NCI-H526 (cell line): Measurements from ENCODE around the gene MTHFSD.

ENCODE experiments used
- DNase-seq, 2 experiments: peaks; one replicate each; lab custom pipeline; 2025; lab: John Stamatoyannopoulos, UW

Gene MTHFSD

DNA sequence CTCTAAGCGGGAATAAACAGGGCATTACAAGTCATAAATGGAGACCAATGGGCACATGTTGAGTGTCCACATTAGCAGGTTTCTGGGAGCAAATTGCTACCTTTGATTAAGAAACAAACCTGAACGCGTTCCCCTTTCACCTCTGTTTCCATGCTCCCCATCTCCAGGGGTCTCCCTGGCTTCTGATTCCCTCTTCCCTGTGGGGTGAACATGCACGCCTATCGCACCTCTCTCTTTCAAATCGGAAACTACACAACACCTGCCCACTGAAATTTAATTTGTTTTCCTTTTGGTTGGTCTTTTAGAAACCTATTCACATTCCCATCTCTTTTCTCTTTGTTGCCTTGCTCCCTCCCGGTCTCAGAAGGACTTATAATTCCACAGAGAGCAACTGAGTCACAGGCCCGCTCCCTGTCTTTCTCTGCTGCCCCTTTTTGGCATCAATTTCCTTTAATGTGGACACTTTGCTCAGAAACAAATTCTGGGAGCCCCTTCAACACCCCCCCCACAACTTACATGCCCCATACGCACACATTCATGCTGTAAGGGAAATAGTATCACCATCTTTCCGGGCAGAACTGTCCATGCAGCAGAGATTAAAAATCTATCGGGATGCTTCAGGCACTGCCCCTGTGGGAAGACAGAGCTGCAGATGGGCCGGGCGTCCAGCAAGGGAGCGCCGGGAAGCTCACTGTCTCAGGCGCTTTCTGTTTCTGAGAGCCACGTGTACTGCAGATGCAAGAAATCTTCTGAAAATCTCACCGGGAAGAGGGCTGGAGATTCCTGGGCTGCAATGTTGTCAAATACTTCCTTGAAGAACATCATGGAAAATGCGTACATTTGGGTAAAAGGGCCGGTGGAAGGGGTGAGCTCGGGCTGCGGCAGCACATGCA lies 51.9 kb downstream of the MTHFSD start:
- no peak for DNase-seq

DNA sequence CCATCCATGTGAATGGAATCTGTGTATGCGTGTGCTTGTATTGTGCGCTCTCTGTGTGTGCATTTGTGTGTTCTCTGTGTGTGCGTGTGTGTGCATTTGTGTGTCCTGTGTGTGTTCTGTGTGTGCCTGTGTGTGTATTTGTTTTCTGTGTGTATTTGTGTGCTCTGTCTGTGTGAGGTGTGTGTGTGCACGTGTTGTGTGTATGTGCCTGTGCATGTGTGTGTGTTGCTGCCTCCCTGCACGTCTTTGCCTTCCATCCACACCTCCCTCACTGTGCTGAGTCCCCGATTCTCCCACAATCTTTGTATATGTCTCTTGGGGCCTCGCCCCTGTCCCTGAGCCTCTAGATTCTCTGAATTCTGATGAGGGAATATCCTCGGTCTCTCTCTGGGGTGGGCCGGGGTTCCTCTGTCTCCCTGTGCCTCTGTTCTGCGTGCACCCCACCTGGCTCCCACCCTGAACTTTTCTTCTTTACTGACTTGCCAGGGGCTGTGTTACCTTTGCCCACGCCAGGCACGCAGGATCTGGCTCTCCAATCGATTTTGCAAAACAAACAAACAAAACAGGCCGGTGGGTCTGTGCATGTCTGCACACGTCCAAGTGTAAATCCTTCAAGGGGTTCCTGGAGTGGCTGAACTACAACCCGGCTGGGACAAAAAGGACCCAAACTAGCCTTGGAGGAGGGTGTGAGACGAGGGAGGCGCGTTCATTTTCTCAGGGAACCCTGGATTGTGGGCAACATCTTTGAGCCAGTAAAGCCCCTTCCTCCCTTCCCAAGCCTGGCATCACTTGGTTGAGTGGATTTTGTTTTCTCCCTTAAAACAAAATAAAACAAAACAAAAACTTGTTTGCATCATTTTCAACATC lies 52.8 kb downstream of the MTHFSD start:
- DNase-seq, result peak; percentile 10 to 25

DNA sequence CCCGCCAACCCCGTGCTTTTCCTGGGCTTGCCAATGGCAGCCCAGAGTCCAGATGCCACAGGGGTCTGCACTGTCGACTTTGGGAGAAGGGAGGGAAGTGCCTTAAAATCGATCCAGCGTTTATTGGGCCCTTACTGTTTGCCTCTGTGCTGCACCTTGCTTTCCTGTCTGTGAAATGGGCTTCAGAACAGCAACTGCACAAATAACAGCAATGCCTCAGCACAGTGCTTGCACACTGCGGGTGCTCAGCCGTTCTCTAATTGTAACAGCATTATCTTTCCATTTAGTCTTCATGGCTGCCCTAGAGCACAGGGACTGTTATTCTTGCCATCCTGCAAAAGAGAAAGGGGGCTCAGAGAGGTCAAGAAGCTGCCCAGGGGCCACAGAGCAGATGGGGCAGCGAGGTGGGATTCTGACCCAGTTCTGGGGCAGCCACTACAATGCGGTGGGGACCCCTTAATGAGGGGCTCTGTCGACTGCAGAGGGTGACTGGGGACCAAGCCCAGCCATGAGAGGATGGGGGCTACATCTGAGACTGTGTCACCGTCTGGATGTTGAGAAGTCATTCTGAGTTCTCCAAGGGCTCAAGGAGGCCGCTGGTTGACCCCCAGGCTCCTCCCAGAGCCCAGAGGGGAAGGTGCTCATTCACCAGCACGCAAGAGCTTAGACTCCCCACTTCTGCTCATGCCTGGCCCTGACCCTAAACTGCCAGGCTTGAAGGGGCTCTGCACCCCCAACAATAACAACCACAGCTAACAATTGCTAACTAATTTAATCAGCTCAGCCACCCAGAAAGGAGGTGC lies 54.1 kb downstream of the MTHFSD start:
- no peak for DNase-seq

DNA sequence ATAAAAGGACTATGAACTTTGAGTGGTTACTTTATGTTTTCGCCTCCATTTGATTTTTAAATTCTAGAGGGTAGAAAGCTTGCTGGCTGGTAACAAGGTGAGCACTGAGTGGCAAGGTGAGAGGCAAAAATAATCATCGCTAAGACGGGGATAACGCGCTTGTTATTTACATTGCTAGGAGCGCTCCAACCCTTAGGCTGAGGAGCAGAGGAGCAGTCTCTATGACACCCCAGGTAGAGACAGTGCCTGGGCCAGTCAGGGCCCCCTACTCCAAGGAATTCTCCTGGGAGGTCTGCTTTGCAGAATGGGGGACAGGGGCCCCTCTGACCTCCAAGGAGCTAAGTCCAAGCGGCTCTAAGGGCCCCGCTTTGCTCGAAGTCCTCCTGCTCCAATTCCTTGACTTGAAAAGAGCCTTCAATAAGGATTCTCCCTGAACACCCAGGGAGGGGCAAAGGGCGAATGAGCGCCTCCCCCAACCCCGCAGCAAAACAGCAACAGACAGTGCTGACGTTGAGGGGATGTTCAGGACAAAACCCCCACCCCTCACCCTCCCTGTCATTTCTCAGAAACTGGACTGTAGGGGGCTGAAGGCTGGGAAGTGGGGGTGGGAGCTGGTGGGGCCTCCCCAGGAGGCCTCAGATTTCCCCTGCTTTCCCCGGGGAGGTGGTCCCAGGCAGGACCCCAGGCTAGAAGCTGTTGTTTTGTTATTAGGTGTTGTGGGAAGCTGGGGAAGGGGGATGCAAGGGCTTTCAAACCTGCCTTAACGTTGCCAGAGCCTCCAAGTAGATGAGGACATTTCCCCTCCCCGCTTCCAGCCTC lies 54.9 kb downstream of the MTHFSD start:
- DNase-seq, result no peak

DNA sequence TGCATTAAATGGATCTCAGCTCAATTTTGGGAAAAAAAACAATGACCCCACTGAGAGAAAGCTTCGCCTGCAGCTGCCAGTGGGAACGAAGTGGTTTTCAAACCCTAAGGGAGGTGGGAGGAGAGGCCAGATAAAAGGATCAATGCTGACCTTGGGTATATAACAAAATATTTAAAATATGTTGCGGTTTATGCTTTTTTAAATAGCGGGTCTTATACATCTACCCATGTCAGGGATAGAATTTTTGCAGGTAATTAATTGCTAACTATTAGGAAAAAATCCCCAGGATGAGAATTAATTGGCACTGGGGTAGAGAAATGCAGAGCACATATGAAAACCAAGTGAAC lies 55.6 kb downstream of the MTHFSD start:
- DNase-seq, result no peak

DNA sequence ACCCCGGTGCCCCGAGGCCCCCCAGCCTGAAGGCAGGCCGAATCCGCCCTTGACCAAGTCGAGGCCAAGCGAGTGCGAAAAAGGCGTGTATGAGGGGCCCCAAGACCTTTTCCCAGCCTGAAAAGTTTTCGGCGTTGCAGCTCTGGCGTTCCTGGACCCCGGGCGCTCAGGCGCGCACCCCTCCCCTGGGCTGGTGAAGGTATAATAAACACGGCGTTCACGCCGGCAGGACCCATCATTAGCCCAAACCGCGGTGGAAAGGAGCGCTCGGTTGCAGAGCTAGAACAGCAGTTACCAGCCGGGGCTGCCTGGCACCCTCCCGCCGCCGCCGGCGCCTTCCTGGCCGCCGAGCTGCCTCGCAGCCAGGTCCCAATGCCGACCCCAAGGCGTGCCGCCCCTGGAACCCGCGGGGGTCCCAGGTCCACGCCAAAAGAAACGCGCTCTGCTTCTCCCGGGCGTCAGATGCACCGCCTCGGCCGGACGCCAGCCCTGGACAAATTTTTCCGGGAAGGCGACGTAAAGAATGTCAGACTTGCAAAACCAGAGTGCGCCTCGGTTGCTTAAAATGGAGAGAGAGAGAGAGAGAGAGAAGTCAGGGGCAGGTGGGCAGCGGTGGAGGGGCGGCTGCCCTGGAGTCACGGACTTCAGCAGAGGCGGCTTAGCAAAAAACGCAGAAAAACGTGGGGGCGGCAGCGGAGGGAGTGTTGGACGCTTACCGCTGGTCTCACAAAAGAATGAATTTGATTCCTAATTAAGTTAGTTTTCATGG lies 56.2 kb downstream of the MTHFSD start:
- peak in 1 of 2 experiments; percentile 27 for DNase-seq

DNA sequence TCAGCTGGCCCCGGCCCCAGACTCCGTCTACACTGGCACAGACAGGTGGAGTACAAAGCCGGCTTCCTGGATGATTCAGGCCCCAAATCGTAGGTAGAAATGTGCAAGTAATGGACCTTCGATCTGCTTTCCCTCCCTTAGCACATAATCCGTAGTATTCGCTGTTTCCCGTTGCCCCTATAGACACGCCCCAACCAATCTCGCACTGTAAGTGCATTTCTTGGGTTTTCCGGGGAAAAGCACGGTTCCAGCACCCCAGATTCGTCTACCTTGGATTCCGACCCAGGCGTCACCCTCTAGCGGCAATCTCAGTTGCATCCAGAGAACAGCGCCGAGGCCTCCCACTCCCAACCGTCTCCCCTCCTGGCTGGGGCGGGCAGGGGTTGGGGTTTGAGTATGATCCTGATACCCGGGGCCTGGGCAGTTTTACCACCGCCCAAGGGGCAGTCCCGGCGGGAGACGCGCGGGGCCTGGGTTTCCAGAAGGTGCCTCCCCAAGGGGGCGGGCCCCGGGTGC lies 56.8 kb downstream of the MTHFSD start:
- DNase-seq, result no peak

DNA sequence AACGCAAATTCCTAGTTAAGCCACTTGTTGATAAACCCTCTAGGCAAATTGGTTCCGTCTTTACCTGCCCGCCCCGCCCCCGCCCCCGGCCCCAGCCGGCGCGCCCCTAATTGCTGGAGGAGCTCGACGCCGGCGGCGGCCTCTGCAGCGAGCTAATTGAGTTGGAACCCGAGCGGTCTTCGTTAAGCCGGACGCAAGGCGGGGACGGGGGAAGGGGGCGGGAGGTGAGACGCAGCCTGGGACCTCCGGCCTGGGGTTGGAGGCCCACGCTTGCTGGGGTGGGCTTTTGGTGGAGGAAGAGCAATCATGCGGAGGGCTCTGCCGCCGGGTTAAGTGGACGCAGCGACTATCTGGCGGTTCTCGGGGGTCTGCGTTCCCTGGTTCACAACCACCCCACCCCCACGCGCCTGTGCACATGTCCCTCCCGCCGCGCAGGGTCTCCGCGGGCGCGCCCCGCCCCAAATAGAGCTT lies 57.4 kb downstream of the MTHFSD start:
- DNase-seq, result peak in 1 of 2 experiments; percentile 14

DNA sequence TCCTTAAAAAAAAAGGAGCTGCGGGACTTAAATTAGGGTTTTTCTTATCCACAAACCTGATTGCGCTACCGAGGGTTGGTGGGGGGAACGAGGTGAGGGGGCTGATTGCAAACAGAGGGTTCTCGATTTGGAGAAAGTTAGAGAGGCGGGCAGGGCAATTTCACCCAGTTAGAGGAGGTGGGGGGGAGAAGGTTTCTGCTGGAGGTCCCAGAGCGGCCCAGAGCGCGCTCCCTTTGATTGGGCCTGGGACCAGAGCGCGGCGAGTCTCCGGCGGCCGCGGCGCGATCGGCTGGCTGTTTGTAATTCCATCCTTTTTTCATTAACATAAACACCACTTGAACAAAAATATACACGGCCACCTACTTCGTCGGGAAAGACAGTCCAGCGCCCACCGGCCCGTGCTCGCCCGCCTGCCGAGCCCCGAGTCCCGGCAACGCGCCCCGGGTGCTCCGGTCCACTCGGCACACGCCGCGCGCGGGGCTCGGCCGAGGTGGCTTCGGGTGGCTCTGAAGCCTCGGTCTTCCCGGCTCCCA lies 58.0 kb downstream of the MTHFSD start:
- no peak for DNase-seq

DNA sequence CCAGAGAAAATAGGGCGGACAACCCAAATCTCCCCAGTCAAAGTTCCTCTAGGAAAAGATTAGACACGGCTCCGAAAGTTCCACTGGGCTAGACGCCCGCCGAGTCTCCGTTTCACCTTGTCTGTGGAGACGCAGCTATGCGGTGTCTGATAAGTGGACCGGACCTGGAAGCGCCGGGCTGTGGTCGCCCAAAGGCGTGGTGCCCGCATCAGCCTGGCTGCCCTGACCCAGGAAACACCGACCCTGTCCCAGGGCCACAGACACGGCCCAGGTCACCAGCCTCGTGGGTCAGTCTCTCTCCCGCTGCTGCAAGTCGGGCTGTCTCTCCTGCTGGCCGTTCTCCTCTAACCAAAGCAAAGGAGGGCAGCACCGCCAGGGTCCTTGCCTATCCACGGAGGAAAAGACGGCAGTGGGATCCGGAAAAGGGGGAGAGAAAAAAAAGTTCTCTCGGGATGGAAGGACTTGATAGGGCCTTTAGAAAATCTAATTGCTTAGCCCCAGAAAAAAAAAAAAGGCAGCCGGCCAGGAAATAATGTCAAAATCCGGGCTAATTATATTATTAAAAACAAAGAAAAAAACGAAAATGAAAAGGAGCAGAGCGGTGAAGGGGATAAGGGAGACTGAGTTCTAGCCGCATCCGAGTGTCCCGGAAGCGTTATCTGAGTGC lies 58.6 kb downstream of the MTHFSD start:
- DNase-seq, result no peak

DNA sequence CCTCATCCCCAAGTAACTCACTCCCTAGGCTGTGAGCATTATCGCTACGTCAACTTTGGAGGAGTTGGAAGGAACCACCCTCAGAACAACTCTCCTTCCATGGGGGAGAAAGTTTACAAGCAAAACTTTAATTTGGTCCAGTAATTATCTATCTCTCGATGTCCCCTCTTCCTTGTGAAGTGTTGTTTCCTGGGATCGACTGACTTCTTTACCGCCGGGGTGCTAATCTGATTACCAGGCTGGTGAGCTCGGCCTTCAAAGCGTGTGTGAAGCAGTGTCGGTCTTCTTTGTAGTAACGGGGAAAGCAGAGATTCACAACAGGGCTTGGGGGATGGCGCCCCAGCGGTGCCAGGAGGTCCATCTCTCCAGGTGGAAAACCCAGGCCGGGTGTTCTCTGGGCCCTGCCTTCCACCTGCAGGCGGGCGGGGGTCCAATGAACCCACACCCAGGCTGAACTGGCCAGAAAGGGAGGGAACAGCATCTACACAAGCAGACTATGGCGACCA lies 59.2 kb downstream of the MTHFSD start:
- no peak for DNase-seq

DNA sequence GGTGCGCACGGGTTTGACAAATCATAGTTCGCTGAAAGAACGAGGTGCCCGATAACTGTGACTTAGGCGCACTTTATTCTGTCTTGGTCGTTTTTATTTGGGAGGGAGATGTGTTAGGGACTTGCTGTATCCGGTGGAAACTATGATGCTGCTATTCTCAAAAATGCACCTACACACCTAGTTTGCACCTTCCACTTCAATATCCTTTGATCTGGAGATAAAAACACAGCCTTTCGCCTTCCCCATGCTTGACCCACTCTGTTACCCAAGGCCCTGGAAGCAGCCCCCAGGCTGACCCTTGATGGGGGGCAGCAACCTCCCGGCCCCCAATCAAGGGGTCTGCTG lies 59.7 kb downstream of the MTHFSD start:
- no peak for DNase-seq

DNA sequence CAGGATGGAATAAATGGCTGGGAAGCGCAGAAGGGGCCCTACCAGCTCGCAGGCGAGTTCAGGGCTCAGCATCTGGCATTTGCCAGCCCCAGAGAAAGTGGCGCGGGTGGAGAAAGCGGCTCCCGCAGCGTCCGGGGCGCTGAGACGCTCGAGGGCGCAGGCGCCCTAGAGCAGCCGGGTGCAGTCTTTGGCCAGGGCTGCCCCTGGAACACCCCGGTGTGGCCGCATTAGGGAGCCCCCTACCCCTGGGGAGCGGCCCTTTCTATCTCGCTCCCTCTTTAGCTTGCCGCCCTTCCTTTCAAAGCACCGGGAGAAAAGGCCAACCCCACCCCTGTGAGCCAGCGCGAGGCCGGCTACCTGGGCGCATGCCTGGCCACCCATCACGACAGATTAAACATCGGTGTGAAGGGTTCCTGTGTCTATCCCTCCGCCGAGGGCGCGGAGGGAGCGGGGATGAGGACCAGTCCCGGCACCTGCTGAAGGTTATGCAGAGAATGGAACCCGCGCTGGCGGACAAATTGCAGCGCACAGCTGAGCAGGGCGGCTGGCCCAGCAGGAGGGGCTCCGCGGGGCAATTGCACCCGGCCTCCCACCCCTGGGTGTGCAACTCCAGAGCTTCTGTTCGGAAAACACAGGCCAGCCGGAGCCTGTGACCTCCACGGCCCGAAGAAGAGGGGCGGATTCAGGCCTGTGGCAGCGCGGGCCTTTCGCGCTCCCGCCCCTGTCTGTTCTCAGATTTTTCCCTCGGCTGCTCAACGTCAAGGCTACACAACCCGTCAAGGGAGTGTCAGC lies 60.3 kb downstream of the MTHFSD start:
- no peak for DNase-seq

DNA sequence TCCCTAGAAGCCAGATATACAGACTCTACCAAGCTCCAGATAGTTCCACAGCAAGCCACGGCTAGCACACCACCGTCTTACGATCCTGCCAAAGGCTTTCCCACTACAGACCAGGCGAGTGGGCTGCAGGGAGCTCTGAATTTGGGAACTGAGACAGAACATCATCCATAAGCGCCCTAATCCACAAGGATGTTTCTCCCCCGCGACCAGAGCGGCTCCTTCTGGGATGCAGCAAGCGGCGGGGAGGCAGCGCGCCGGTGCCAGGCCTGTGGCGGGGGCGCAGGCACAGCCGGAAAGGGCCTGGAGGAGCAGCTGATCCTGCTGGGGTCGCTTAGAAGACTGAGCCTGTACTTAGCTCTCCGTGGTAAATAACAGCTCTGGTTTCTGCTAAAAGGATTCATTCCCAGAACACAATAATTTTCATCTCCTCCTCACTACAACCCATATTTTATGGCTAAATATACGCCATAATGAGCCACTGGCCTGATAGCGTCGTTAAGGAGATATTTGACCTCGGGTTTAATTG lies 60.9 kb downstream of the MTHFSD start:
- no peak for DNase-seq

DNA sequence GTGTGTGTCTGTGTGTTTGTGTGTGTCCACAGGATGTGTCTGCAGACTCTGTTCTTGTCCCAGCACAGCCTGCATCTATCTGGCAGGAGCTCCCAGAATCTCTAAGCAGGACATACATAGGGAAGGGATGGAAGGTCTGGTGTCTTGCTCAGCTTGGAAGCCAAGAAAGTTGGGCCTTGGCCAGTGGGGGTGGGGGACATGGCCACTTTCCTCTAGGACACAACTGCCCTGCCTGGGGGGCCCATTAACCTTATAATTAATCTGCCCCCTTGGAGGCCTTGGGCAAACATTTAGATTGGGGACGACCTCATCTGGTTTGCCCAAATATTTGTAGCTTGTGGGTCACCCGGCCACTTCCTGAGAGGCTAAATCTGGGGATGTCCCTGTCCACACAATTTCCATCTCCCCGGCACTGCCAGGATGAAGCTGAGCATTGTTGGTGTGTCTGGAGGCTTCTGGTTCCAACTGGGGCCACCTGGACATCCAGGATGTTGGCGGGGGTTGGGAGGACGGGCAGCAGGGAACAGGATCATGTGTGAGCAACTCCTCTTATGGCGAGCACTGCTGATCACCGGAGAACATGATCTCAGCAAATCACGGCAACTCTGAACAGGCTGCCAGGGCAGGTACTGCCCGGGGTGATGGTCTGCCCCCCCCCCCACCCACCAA lies 61.9 kb downstream of the MTHFSD start:
- no peak for DNase-seq

DNA sequence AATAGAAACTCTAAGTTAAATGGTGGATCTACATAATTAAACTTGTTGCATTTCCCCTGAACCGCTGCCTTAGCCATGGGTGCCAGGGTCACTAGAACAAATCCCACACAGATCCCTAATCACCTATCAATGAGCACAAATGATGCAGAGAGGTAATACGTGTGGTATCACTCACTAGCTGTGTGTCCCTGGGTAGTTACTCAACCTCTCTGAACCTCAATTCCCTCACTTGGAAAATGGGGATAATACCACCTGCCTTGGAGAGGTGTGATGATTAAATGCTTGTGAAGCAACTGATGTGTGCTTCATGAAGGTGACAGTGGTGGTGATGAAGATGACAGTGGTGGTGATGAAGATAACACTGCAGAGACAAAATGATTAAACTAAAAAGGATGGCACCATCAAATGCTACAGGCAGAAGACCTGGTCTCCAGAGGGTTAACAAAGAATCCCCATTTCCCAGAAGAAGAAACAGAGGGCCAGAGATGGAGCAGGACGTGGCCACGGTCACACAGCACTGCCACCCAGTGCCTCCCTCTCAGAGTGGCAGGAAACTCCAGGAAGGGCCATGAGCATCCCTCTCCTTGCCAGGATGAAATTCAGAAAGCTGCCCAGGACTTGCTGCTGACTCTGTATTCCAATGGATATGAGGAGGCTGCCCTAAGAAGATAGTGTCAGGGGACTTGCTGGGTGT lies 62.6 kb downstream of the MTHFSD start:
- DNase-seq, result no peak

DNA sequence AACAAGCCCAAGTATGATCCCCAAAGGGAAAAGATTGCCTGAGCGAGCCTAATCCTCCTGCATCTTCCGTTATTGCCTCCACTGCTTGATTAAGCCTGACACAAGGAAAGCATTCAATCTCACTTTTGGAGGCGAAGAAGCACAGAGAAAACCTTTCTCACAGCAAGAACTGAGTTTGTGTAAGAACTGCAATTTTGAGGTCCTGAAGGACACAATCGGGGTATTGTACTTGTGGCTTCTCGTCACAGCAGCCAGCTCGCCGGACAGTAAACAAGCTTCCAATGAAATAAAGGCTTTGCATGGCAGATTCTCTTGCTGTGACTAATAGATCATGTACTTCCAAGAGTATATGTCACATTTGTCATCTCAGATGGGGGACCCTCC lies 63.4 kb downstream of the MTHFSD start:
- no peak for DNase-seq
